OCI-LY3 (cell line): ENCODE measurements around the gene COL1A1.

Experiments
- H2AFZ ChIP-seq: fragments of 200-600, 300-600 bp; shearing (Covaris generic); 2 replicates; pipeline ENCODE4 v1.6.0; 2014; ENCODE audit warnings: antibody characterized with exemption, low read depth, low read length
- H3K27ac ChIP-seq: fragments of 200-600, 300-600 bp; sonication (generic); 2 replicates; pipeline ENCODE4 v1.5.1; 2014; ENCODE audit warnings: mild to moderate bottlenecking, low read length, moderate library complexity, mixed read lengths
- H3K27me3 ChIP-seq: fragments of 200-600, 300-600 bp; sonication (generic); 2 replicates; pipeline ENCODE4 v1.6.1; 2014; ENCODE audit warnings: low read depth, low read length, mixed read lengths
- H3K36me3 ChIP-seq: fragments of 200-600, 300-600 bp; sonication (generic); replicated peaks from 2 replicates; pipeline ENCODE3; 2014; ENCODE audit warnings: low read depth, low read length, mixed read lengths
- H3K4me1 ChIP-seq: fragments of 300-600, 200-600 bp; sonication (generic); 2 replicates; pipeline ENCODE4 v1.6.1; 2014; ENCODE audit warnings: low read length, mixed read lengths
- H3K4me2 ChIP-seq: fragments of 200-600, 300-600 bp; sonication (generic); 2 replicates; pipeline ENCODE4 v1.6.1; 2014; ENCODE audit warnings: low read length, mixed read lengths
- H3K4me3 ChIP-seq: fragments of 300-600, 200-600 bp; sonication (generic); 2 replicates; pipeline ENCODE4 v1.5.1; 2014; ENCODE audit warnings: antibody characterized with exemption, mild to moderate bottlenecking, low read length, moderate library complexity
- H3K79me2 ChIP-seq: fragments of 300-600, 200-600 bp; shearing (Covaris generic); 2 replicates; pipeline ENCODE4 v1.6.1; 2014; ENCODE audit warnings: mild to moderate bottlenecking, low read length, mixed read lengths
- H3K9ac ChIP-seq: fragments of 300-600, 200-600 bp; shearing (Covaris generic); 2 replicates; pipeline ENCODE4 v1.6.0; 2014; ENCODE audit warnings: mild to moderate bottlenecking, low read length, moderate library complexity
- H3K9me3 ChIP-seq: fragments of 200-600, 300-600 bp; shearing (Covaris generic); 2 replicates; pipeline ENCODE4 v1.6.1; 2014; ENCODE audit warnings: low read length, mixed read lengths; ENCODE audit not compliant: insufficient read depth
- H4K20me1 ChIP-seq: fragments of 200-600, 300-600 bp; sonication (generic); 2 replicates; pipeline ENCODE4 v1.6.1; 2016; ENCODE audit warnings: low read length, mixed read lengths; ENCODE audit not compliant: insufficient read depth
- EZH2phosphoT487 ChIP-seq: fragments of 200-600 bp; shearing (Covaris generic); IDR thresholded peaks from 2 replicates; pipeline ENCODE4 v1.6.1; 2018; ENCODE audit warnings: antibody characterized with exemption, mixed run types, low read depth
- TF ChIP-seq, protein P1 (sequence below): fragments of 200-600, 300-600 bp; sonication (generic); IDR thresholded peaks from 2 replicates; pipeline ENCODE4 v1.5.1; 2014; ENCODE audit warnings: antibody characterized with exemption, low read length, low read depth

The COL1A1 gene

DNA sequence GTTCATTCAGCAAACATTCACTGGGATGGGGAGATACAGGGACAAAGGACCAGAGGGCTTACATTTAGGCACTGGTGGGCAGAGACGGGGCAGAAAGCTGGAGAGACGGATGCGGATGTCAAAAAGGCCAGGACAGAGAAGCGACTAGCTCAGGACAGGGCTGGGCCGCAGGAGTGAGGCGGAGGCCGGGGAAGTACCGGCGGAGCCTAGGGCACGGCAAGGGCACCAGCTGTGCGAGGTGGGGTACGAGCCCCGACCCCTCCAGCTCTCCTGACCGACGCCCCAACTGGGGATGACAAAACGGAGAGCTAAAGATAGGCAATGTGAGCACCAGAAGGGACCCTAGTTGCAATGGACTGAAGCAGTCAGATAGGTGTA, 39.5 kb downstream of the COL1A1 start:
- Histone ChIP-seq H3K4me2 (peak overlapping the region; percentile 91), H3K4me1 (peaks cover 40% of the 10 kb centered on the region), H4K20me1 (no peaks in the 10 kb centered on the region), H3K9me3 (no peaks in the 10 kb centered on the region), H3K27me3 (no peaks in the 10 kb centered on the region), H3K27ac (no peak overlapping the region), H3K36me3 (no peaks in the 10 kb centered on the region), H2AFZ (peak overlapping the region; percentile 16; the same call in 1 of the 2 replicates), H3K4me3 (peak overlapping the region; percentile 78), H3K79me2 (no peaks in the 10 kb centered on the region), H3K9ac (peak overlapping the region; percentile 34)
- TF ChIP-seq, protein P1, sequence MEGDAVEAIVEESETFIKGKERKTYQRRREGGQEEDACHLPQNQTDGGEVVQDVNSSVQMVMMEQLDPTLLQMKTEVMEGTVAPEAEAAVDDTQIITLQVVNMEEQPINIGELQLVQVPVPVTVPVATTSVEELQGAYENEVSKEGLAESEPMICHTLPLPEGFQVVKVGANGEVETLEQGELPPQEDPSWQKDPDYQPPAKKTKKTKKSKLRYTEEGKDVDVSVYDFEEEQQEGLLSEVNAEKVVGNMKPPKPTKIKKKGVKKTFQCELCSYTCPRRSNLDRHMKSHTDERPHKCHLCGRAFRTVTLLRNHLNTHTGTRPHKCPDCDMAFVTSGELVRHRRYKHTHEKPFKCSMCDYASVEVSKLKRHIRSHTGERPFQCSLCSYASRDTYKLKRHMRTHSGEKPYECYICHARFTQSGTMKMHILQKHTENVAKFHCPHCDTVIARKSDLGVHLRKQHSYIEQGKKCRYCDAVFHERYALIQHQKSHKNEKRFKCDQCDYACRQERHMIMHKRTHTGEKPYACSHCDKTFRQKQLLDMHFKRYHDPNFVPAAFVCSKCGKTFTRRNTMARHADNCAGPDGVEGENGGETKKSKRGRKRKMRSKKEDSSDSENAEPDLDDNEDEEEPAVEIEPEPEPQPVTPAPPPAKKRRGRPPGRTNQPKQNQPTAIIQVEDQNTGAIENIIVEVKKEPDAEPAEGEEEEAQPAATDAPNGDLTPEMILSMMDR = no peak
- no peak for TF ChIP-seq EZH2phosphoT487

DNA sequence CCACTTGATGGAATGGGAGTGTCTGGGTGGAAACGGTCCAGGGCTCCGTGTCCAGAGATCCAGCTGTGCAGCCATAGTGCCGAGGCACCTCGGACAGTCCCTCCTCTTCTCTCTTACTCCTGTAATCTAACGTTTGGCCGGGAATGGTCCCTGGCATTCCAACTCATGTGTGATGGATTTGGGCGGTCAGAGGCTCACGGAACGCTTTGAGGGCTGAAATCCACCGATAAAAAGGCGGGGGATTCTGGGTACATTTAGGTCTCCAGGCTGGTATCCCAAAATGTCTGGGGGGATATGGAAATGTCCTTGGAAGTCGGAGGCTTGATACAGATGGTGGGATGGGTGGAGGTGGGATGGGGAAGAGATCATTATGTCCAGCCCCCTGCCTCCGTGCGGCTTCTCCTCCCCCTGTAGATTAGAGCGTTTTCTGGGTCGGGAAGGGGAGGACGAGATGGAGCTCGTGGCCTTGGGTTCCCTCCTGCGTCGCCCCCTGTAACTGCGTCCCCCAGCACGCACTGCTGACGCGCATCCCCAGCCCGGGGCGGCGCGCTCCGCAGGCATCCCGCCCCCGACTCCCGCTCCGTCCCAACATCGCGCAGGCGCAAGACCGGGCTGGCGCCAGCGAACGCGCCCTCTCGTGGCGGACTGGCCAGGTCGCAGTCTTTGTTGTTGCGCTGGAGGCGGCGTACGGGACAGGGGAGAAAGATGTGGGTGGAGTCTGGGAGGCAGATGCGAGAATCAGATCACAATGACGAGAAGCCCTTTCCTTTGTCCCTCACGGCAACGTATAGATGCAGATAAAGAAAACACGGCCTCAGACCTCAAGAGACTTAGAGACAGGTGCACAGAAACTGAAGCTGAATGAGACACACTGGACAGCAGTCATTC, 40.2 kb downstream of the COL1A1 start:
- H3K27me3 ChIP-seq = no peaks in the 10 kb centered on the region
- no peak overlapping the region for H3K27ac ChIP-seq
- H3K4me2 ChIP-seq = peak overlapping the region; percentile 91
- H4K20me1 ChIP-seq = no peaks in the 10 kb centered on the region
- H3K4me1 ChIP-seq = peaks cover 40% of the 10 kb centered on the region
- no peaks in the 10 kb centered on the region for H3K79me2 ChIP-seq
- H3K9me3 ChIP-seq = no peaks in the 10 kb centered on the region
- no peaks in the 10 kb centered on the region for H3K36me3 ChIP-seq
- H3K4me3 ChIP-seq = peak overlapping the region; percentile 78
- no peak for TF ChIP-seq EZH2phosphoT487
- TF ChIP-seq, protein P1 = peak; percentile 86
- H3K9ac ChIP-seq = peak overlapping the region; percentile 67
- peak overlapping the region; percentile 16; the same call in 1 of the 2 replicates for H2AFZ ChIP-seq

DNA sequence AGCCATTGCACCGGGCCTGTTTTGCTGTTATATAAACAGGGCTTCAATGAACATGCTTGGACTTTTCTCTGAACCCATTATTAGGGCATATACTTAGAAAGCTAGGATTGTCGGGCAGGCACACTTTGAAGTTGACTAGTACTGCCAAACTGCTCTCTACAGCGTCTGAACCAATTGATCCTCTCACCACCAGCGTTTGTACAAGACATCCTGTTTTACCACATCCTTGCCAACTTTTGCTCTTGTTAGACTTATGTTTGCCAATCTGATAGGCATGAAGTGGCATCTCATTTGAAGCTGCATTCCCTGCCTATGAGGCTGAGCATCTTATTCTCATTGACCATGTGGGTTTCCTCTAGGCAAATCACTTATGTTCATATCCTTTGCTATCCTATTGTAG, 43.5 kb downstream of the COL1A1 start:
- Histone ChIP-seq H3K79me2 (no peaks in the 10 kb centered on the region), H3K27ac (no peak overlapping the region), H2AFZ (no peak overlapping the region), H3K9me3 (no peaks in the 10 kb centered on the region), H4K20me1 (no peaks in the 10 kb centered on the region), H3K4me2 (no peak overlapping the region), H3K9ac (no peak overlapping the region), H3K36me3 (no peaks in the 10 kb centered on the region), H3K4me1 (peaks cover 46% of the 10 kb centered on the region), H3K27me3 (no peaks in the 10 kb centered on the region), H3K4me3 (no peak overlapping the region)
- no peak for TF ChIP-seq EZH2phosphoT487
- TF ChIP-seq, protein P1 = no peak

DNA sequence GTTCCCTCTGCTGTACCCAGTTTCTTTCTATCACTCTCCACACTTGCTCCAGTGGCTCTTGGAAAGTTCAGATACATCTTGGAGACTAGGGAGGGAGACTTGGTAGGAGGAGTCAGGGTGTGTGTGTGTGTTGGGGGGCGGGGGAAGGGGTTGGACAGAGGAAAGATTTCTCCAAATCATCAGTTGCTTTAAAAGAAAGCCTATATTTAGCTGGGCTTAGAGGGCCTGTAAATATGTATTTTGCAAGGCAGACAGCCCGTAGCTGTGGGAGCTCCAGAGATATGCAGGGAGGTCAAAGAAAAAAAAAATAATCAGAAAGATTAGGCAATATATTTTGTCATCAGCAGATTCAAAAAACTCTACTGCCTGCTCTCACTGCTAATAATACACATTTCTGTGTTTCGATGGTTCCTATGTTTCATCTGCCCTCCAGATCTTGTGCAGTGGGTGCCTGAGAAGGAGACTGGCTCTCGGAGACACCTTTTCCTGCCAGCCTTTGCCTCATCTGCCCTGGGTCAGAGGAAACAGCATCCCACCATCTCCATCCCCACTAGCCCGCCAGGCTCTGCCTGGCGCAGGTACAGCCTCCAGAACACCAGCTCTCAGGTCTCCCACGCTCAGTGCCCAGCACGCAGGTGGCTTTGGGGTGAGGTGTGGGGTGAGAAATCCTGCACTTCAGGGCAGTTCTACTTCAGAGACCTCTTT, 46.2 kb downstream of the COL1A1 start:
- peaks cover 38% of the 10 kb centered on the region for H3K4me1 ChIP-seq

More for the DNA sequence above, 46.2 kb downstream of the COL1A1 start:
- Histone ChIP-seq H3K79me2 (peaks cover 24% of the 10 kb centered on the region), H4K20me1 (no peaks in the 10 kb centered on the region), H3K9ac (peak overlapping the region; percentile 50), H3K27me3 (no peaks in the 10 kb centered on the region), H2AFZ (peak overlapping the region; percentile 82), H3K27ac (peak overlapping the region; percentile 62), H3K4me2 (peak overlapping the region; percentile 80), H3K36me3 (peaks cover 4% of the 10 kb centered on the region), H3K9me3 (no peaks in the 10 kb centered on the region), H3K4me3 (peak overlapping the region; percentile 50)
- TF ChIP-seq EZH2phosphoT487 = no peak
- TF ChIP-seq, protein P1 = no peak
